SU-DHL-6 (cell line): Measurements from ENCODE around the gene ZNF200.

Source experiments
- EZH2phosphoT487 ChIP-seq: fragments of 200-600 bp; sonication (generic), shearing (Covaris generic); conservative IDR thresholded peaks from 2 replicates; pipeline ENCODE4 v1.6.1; 2018; ENCODE audit warnings: mild to moderate bottlenecking, antibody characterized with exemption, low read length, moderate library complexity, mixed read lengths
- TF ChIP-seq, protein P1 (sequence below): fragments of 200-600 bp; sonication (generic); IDR thresholded peaks from one replicate; pipeline ENCODE4 v1.5.1; 2017; ENCODE audit warnings: antibody characterized with exemption, mild to moderate bottlenecking, low read length, moderate library complexity; ENCODE audit not compliant: insufficient read depth, poor library complexity, severe bottlenecking

DNA sequence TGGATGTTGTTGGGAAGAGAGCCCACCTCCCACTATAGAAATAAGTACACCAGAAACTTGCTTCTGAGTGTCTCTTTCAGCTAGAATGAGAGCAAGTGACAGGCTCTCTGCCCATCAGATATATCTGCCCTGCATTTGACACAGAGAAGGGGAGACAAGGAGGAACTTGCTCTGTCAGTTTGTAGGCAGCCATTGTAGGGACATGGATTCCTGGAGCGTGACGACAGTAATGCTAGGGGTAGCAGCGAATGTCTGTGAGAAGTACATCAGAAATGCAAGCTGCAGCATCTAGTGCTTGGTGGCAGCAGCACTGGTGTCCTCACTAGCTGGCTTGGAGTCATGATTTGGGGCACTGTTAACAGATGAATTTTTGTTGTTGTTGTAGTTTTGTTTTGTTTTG, 23.0 kb downstream of the ZNF200 start:
- TF ChIP-seq, protein P1, sequence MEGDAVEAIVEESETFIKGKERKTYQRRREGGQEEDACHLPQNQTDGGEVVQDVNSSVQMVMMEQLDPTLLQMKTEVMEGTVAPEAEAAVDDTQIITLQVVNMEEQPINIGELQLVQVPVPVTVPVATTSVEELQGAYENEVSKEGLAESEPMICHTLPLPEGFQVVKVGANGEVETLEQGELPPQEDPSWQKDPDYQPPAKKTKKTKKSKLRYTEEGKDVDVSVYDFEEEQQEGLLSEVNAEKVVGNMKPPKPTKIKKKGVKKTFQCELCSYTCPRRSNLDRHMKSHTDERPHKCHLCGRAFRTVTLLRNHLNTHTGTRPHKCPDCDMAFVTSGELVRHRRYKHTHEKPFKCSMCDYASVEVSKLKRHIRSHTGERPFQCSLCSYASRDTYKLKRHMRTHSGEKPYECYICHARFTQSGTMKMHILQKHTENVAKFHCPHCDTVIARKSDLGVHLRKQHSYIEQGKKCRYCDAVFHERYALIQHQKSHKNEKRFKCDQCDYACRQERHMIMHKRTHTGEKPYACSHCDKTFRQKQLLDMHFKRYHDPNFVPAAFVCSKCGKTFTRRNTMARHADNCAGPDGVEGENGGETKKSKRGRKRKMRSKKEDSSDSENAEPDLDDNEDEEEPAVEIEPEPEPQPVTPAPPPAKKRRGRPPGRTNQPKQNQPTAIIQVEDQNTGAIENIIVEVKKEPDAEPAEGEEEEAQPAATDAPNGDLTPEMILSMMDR = no peak
- TF ChIP-seq EZH2phosphoT487 = no peak
